GM21576 (cell line): ENCODE data around the gene KLRC1.
"Not testable (repeated sequence)": the region's sequence is repeated elsewhere in the genome, so short reads cannot be mapped to it uniquely, and the experiment has no call there.

Experiments
- ATAC-seq: cut with Tn5 transposase; IDR thresholded peaks from one replicate; pipeline ENCODE4 v1.9.1; 2021; ENCODE audit warnings: mild to moderate bottlenecking, moderate library complexity; ENCODE audit not compliant: unreplicated experiment

The KLRC1 gene

GRCh38 chr12:10424260-10424899, 28.8 kb downstream of the KLRC1 start:
- not testable (repeated sequence) for ATAC-seq

- ATAC-seq = not testable (repeated sequence)
These were observed 31.0 kb downstream of the KLRC1 start for GRCh38 chr12:10422159-10422558.

- not testable (repeated sequence) for ATAC-seq
These were observed 32.8 kb downstream of the KLRC1 start, which contains the start of gene KLRC3 for GRCh38 chr12:10420334-10420733. Gene KLRC3 (minus strand): TSS chr12:10420595. CDS start chr12:10420550, 45 bp downstream.

GRCh38 chr12:10409392-10409791, 43.8 kb downstream of the KLRC1 start, which contains the start of gene KLRC4:
Gene KLRC4 (minus strand): TSS chr12:10409757. CDS start chr12:10409575, 182 bp downstream.
- no peak for ATAC-seq

GRCh38 chr12:10408842-10409241, 44.3 kb downstream of the KLRC1 start:
- ATAC-seq = no peak

GRCh38 chr12:10406725-10407124, 46.5 kb downstream of the KLRC1 start:
- ATAC-seq = no peak

GRCh38 chr12:10405294-10405693, 47.9 kb downstream of the KLRC1 start:
- no peak for ATAC-seq

GRCh38 chr12:10404798-10405197, 48.4 kb downstream of the KLRC1 start:
- no peak for ATAC-seq

GRCh38 chr12:10400829-10401228, 52.3 kb downstream of the KLRC1 start:
- ATAC-seq = no peak

GRCh38 chr12:10398168-10398567, 55.0 kb downstream of the KLRC1 start:
- ATAC-seq = no peak

- no peak for ATAC-seq
These were observed 55.9 kb downstream of the KLRC1 start for GRCh38 chr12:10397296-10397695.

- not testable (repeated sequence) for ATAC-seq
These were observed 57.0 kb downstream of the KLRC1 start for GRCh38 chr12:10396176-10396575.
